ENCODE data around the gene ABCD4.

Gene ABCD4

GRCh38 chr14:74350928-74351323, 48.2 kb upstream of the ABCD4 start:
- Histone ChIP-seq H3K36me3 (ENCODE audit: control insufficient read depth in 2 of 2, insufficient read depth in 1 of 2, low read length in 2 of 2) (no peaks in the 10 kb centered on the region), H3K9me3 (ENCODE audit: control insufficient read depth, insufficient read depth, low read depth, low read length) (no peaks in the 10 kb centered on the region), H3K27ac (ENCODE audit: extremely low read depth, low read depth, low read length) (no peak overlapping the region), H3K4me3 (ENCODE audit: low read depth, low read length) (no peak overlapping the region), H3K4me1 (ENCODE audit: control insufficient read depth, insufficient read depth, low read length) (peaks cover 5% of the 10 kb centered on the region; the same call in 1 of the 2 replicates)
- POLR2A ChIA-PET = interaction anchor here (0.8 kb wide), 1 partner anchor 13 kb away, joined by 3 read pairs; no protein-coding TSS in a partner anchor
- TF ChIP-seq SCRT1 (tag by site-specific recombination; IDR thresholded peaks at IDR 0.05; ENCODE audit: borderline replicate concordance) (0 out of 2 replicates have a peak, but pooled peaks have one; percentile 35), ZBTB11 (tag by site-specific recombination; conservative IDR thresholded peaks at IDR 0.05; ENCODE audit: low read depth) (no peak), PRDM6 (tag by site-specific recombination; IDR thresholded peaks at IDR 0.05) (peak; percentile 76), ZNF629 (tag by site-specific recombination; IDR thresholded peaks at IDR 0.05) (peak; percentile 61), SCRT2 (tag by site-specific recombination; IDR thresholded peaks at IDR 0.05) (peak; percentile 90), OSR2 (tag by site-specific recombination; IDR thresholded peaks at IDR 0.05) (peak; percentile 39; the same call in 1 of the 2 replicates), PRDM10 (tag by site-specific recombination; IDR thresholded peaks at IDR 0.05) (no peak)
- CTCF ChIA-PET = interaction anchor here (0.8 to 1.5 kb wide), 2 partner anchors 128 to 485 kb away, joined by 3 to 6 read pairs; no protein-coding TSS in a partner anchor

GRCh38 chr14:74350211-74350927, 47.6 kb upstream of the ABCD4 start:
- no peak overlapping the region for H3K27ac ChIP-seq (ENCODE audit: extremely low read depth, low read depth, low read length)
- TF ChIP-seq KLF1 (tag by site-specific recombination; IDR thresholded peaks at IDR 0.05) (0 out of 2 replicates have a peak, but pooled peaks have one; percentile 23), ZNF18 (tag by site-specific recombination; IDR thresholded peaks at IDR 0.05) (peak; percentile 59), ZNF433 (tag by site-specific recombination; IDR thresholded peaks at IDR 0.05; ENCODE audit: low read depth) (no peak), GLI2 (tag by site-specific recombination; IDR thresholded peaks at IDR 0.05; ENCODE audit: borderline replicate concordance, low read depth) (no peak), ZNF48 (tag by site-specific recombination; IDR thresholded peaks at IDR 0.05) (no peak), ZSCAN5A (tag by site-specific recombination; IDR thresholded peaks at IDR 0.05) (no peak)
- POLR2A ChIA-PET = interaction anchor here (0.8 kb wide), 1 partner anchor 12 kb away, joined by 3 read pairs; no protein-coding TSS in a partner anchor
- H3K4me3 ChIP-seq (ENCODE audit: low read depth, low read length) = no peak overlapping the region
- CTCF ChIA-PET = interaction anchor here (0.8 to 1.5 kb wide), 2 partner anchors 129 to 484 kb away, joined by 3 to 6 read pairs; no protein-coding TSS in a partner anchor
- H3K36me3 ChIP-seq (ENCODE audit: control insufficient read depth in 2 of 2, insufficient read depth in 1 of 2, low read length in 2 of 2) = no peaks in the 10 kb centered on the region
- H3K9me3 ChIP-seq (ENCODE audit: control insufficient read depth, insufficient read depth, low read depth, low read length) = no peaks in the 10 kb centered on the region
- H3K4me1 ChIP-seq (ENCODE audit: control insufficient read depth, insufficient read depth, low read length) = peaks cover 5% of the 10 kb centered on the region; the same call in 1 of the 2 replicates

All from HEK293 (cell line).